GM12878 (cell line): ENCODE data around the gene CEP131. TPM values are rescaled to one million over a fixed set of nuclear protein-coding genes. Genes with fewer than 3 reads are reported as not detected.

Source experiments
- ATAC-seq: fragments of 200-7000 bp; cut with Tn5 transposase; 3 replicates; pipeline ENCODE4 v1.9.1; 2020; ENCODE audit warnings: mild to moderate bottlenecking, moderate library complexity
- BruUV-seq: library from RNA; stranded (reverse); fragments of 400-500 nt; replicated peaks from 2 replicates; lab custom pipeline; 2021; lab: Mats Ljungman, UMichigan
- CTCF ChIA-PET: fragments of 300-600 bp; sonication (Branson Sonifier 250); formaldehyde crosslinking; extraction: SDS; loops from one replicate; lab custom pipeline; 2021; ENCODE audit warnings: inconsistent platforms; lab: Yijun Ruan, JAX
- POLR2A ChIA-PET: fragments of 350-600 bp; formaldehyde crosslinking; extraction: SDS; loops from one replicate; lab custom pipeline; 2021; ENCODE audit warnings: inconsistent platforms; lab: Charles Lee
- RAD21 ChIA-PET: fragments of 300-600 bp; sonication (Branson Sonifier 250); formaldehyde crosslinking; loops from one replicate; lab custom pipeline; 2023; ENCODE audit warnings: antibody characterized with exemption; ENCODE audit not compliant: unreplicated experiment; lab: Charles Lee
- SMC1A ChIA-PET: fragments of 300-600 bp; sonication (Branson Sonifier 250); formaldehyde crosslinking; loops from one replicate; lab custom pipeline; 2023; ENCODE audit not compliant: unreplicated experiment, uncharacterized antibody; lab: Charles Lee
- DNase-seq: peaks from one replicate; pipeline ENCODE4 v3.0.0-alpha.2; 2011; ENCODE audit warnings: low read depth, low spot score
- FAIRE-seq: peaks from 3 replicates; lab custom pipeline; 2011; peaks lifted over from hg19 to GRCh38; lab: Jason Lieb, UNC
- H2AFZ ChIP-seq: 2 replicates; pipeline ENCODE4 v1.6.0; 2011; ENCODE audit warnings: low read depth, low read length, control low read depth; ENCODE audit not compliant: control insufficient read depth
- H3K27ac ChIP-seq: 2 replicates; pipeline ENCODE4 v1.5.1; 2011; ENCODE audit warnings: control low read depth; ENCODE audit not compliant: control insufficient read depth, insufficient read depth
- H3K27me3 ChIP-seq, 2 experiments: replicated peaks in 1 of 2; 2 replicates each; pipeline versions ENCODE4 v1.6.0 to v1.6.1; 2011; ENCODE audit warnings: low read length in 1 of 2; ENCODE audit not compliant: control insufficient read depth in 2 of 2, insufficient read depth in 2 of 2
- H3K36me3 ChIP-seq, 2 experiments: 2 replicates each; pipeline ENCODE4 v1.5.1; 2011; ENCODE audit warnings: low read length in 1 of 2; ENCODE audit not compliant: control insufficient read depth in 2 of 2, insufficient read depth in 2 of 2
- H3K4me1 ChIP-seq: 2 replicates; pipeline ENCODE4 v1.6.1; 2011; ENCODE audit warnings: mild to moderate bottlenecking, low read length, moderate library complexity, mixed read lengths; ENCODE audit not compliant: control insufficient read depth, insufficient read depth
- H3K4me2 ChIP-seq: 2 replicates; pipeline ENCODE4 v1.6.0; 2011; ENCODE audit warnings: control low read depth; ENCODE audit not compliant: control insufficient read depth, insufficient read depth
- H3K4me3 ChIP-seq: fragments of 200-600 bp; sonication (generic); 2 replicates; pipeline ENCODE4 v1.5.1; 2016
- H3K79me2 ChIP-seq: 2 replicates; pipeline ENCODE4 v1.6.0; 2011; ENCODE audit warnings: low read length; ENCODE audit not compliant: control insufficient read depth, insufficient read depth
- H3K9ac ChIP-seq: 2 replicates; pipeline ENCODE4 v1.8.0; 2011; ENCODE audit warnings: low read length, control low read depth, mixed read lengths; ENCODE audit not compliant: control insufficient read depth, insufficient read depth
- H3K9me3 ChIP-seq: replicated peaks from 3 replicates; pipeline ENCODE4 v1.5.1; 2011; ENCODE audit warnings: mild to moderate bottlenecking, low read length; ENCODE audit not compliant: control insufficient read depth, insufficient read depth
- H4K20me1 ChIP-seq: 2 replicates; pipeline ENCODE4 v1.6.0; 2011; ENCODE audit not compliant: control insufficient read depth, insufficient read depth
- ATF7 ChIP-seq: fragments of 450-650 bp; IDR thresholded peaks from 2 replicates; pipeline ENCODE4 v1.6.1; 2016; ENCODE audit warnings: low read depth, mild to moderate bottlenecking
- CBX3 ChIP-seq: fragments of 200-600 bp; sonication (generic); IDR thresholded peaks from 2 replicates; pipeline ENCODE4 v1.6.1; 2016; ENCODE audit warnings: low read depth, borderline replicate concordance
- CBX5 ChIP-seq: sonication (generic); IDR thresholded peaks from 2 replicates; pipeline ENCODE4 v1.6.1; 2016; ENCODE audit warnings: low read depth, moderate library complexity, mild to moderate bottlenecking, inconsistent platforms
- CTCF ChIP-seq, 3 experiments: IDR thresholded peaks in 2 of 3; conservative IDR thresholded peaks in 1 of 3; 2 replicates each; pipeline ENCODE4 v1.5.1; 2011; ENCODE audit warnings: low read depth in 3 of 3, low read length in 3 of 3, mild to moderate bottlenecking in 3 of 3, control low read depth in 2 of 3, moderate library complexity in 2 of 3, inconsistent platforms in 1 of 3, mixed read lengths in 1 of 3; ENCODE audit not compliant: control insufficient read depth in 2 of 3, insufficient read depth in 1 of 3; ENCODE audit errors: extremely low read depth in 1 of 3
- ESRRA ChIP-seq: IDR thresholded peaks from 2 replicates; pipeline ENCODE4 v1.6.1; 2012; ENCODE audit warnings: mild to moderate bottlenecking, low read length, improper control_type of control experiment
- ETV6 ChIP-seq, 2 experiments: fragments of 450-650 bp in 1 of 2; IDR thresholded peaks in 1 of 2; conservative IDR thresholded peaks in 1 of 2; 2 replicates each; pipeline ENCODE4 v1.6.1; 2014; ENCODE audit warnings: antibody characterized with exemption in 1 of 2, borderline replicate concordance in 1 of 2, low read depth in 1 of 2, mild to moderate bottlenecking in 1 of 2, moderate library complexity in 1 of 2
- FOXM1 ChIP-seq: IDR thresholded peaks from 2 replicates; pipeline ENCODE4 v1.6.1; 2012; ENCODE audit warnings: low read depth, mild to moderate bottlenecking, inconsistent platforms, low read length, moderate library complexity
- MEF2A ChIP-seq: IDR thresholded peaks from 2 replicates; pipeline ENCODE4 v1.6.1; 2011; ENCODE audit warnings: low read depth, mild to moderate bottlenecking, low read length, moderate library complexity; ENCODE audit not compliant: insufficient read depth
- NFIC ChIP-seq: IDR thresholded peaks from 2 replicates; pipeline ENCODE4 v1.6.1; 2012; ENCODE audit warnings: low read depth, mild to moderate bottlenecking, inconsistent platforms, low read length, moderate library complexity
- RAD21 ChIP-seq: IDR thresholded peaks from 2 replicates; pipeline ENCODE4 v1.6.1; 2011; ENCODE audit warnings: mild to moderate bottlenecking, low read depth, low read length, moderate library complexity; ENCODE audit not compliant: insufficient read depth
- RBBP5 ChIP-seq: fragments of 200-600 bp; sonication (generic); conservative IDR thresholded peaks from 2 replicates; pipeline ENCODE4 v1.6.1; 2016
- RELA ChIP-seq: fragments of 450-650 bp; IDR thresholded peaks from 2 replicates; pipeline ENCODE4 v1.8.0; 2014; ENCODE audit warnings: borderline replicate concordance; ENCODE audit not compliant: partially characterized antibody
- RFX5 ChIP-seq: IDR thresholded peaks from 2 replicates; pipeline ENCODE4 v1.6.1; 2011; ENCODE audit warnings: low read depth, low read length, improper control_type of control experiment
- TCF12 ChIP-seq: IDR thresholded peaks from 2 replicates; pipeline ENCODE4 v1.6.1; 2011; ENCODE audit warnings: low read depth, mild to moderate bottlenecking, low read length
- YBX1 ChIP-seq: fragments of 450-650 bp; IDR thresholded peaks from 2 replicates; pipeline ENCODE4 v1.6.1; 2016; ENCODE audit warnings: antibody characterized with exemption
- ZBTB4 ChIP-seq: fragments of 450-650 bp; formaldehyde crosslinking; IDR thresholded peaks from 2 replicates; pipeline ENCODE4 v1.4.0; 2022; ENCODE audit warnings: mild to moderate bottlenecking, moderate library complexity
- ZNF217 ChIP-seq: fragments of 450-650 bp; IDR thresholded peaks from 2 replicates; pipeline ENCODE4 v1.6.1; 2017; ENCODE audit warnings: antibody characterized with exemption, mild to moderate bottlenecking
- ZNF622 ChIP-seq: fragments of 450-650 bp; IDR thresholded peaks from 2 replicates; pipeline ENCODE4 v1.6.1; 2017; ENCODE audit warnings: mild to moderate bottlenecking, inconsistent platforms
- ZZZ3 ChIP-seq: IDR thresholded peaks from 2 replicates; pipeline ENCODE4 v1.6.1; 2011; ENCODE audit warnings: low read depth; ENCODE audit not compliant: control insufficient read depth, insufficient read length
- WGBS: methylation state at CpG from one replicate; pipeline ENCODE4 v1.1.6; 2016; ENCODE audit warnings: low lambda C conversion rate; ENCODE audit not compliant: insufficient replicate concordance, insufficient coverage; ENCODE audit errors: missing lambda C conversion rate; 5-methylcytosine and 5-hydroxymethylcytosine counted together
- in situ Hi-C: fragments of 300-500 bp; cut with MboI; formaldehyde crosslinking; loops from 9 replicates; pipeline ENCODE4 v1.14.3; 2018; ENCODE audit warnings: mixed read lengths
- intact Hi-C: fragments of 100-400 bp; cut with micrococcal nuclease; formaldehyde crosslinking; loops from one replicate; pipeline ENCODE4 v1.14.2; 2022; ENCODE audit not compliant: unreplicated experiment
- polyA plus RNA-seq, 11 experiments: library from polyadenylated mRNA; depleted of rRNA in 4 of 11; unstranded in 6 of 11; stranded (reverse) in 5 of 11; fragments of >200 nt; fragmentation: Nextera tagmentation in 4 of 11; fragmentation: Illumina TruSeq in 1 of 11; extraction: Ambion mirVana in 4 of 11; extraction: Trizol in 1 of 11; gene quantifications; 1 replicate in 1 of 11; 2 replicates in 10 of 11; pipeline versions ENCODE4 v1.2.1 to v1.2.3, GENCODE V29; 2011 to 2016; ENCODE audit warnings: inconsistent platforms in 2 of 11, missing spikeins in 2 of 11, low read depth in 1 of 11
- total RNA-seq, 4 experiments: library from RNA; depleted of rRNA in 3 of 4; stranded (reverse); fragments of >200 nt in 3 of 4; fragmentation: Illumina TruSeq in 1 of 4; extraction: Trizol in 1 of 4; gene quantifications; 2 replicates each; pipeline versions ENCODE4 v1.2.1 to v1.2.3, GENCODE V29; 2013 to 2021

Gene CEP131
- total and polyA plus RNA-seq, 10 of the 15 experiments (the other 5 are each of a cell fraction or from before 2014, with no cell fraction given) = 0.05 to 17.3 (median 6.7) TPM

GRCh38 chr17:81148986-81149533 lies 73.7 kb downstream of the CEP131 start:
- H2AFZ ChIP-seq = no peak overlapping the region
- POLR2A ChIA-PET = no interaction called here
- BruUV-seq = no TSS peak
- ATAC-seq = no peak
- no peaks in the 10 kb centered on the region for H3K4me1 ChIP-seq
- no peaks in the 10 kb centered on the region for H4K20me1 ChIP-seq
- CTCF ChIA-PET = no interaction called here
- no peak overlapping the region for H3K4me2 ChIP-seq
- RAD21 ChIA-PET = no interaction called here
- SMC1A ChIA-PET = no interaction called here
- no peak overlapping the region for H3K9ac ChIP-seq
- no peak for TF ChIP-seq TCF12
- no peak for TF ChIP-seq FOXM1
- TF ChIP-seq ZNF622 = no peak
- TF ChIP-seq ATF7 = no peak
- TF ChIP-seq CBX5 = no peak
- TF ChIP-seq RAD21 = no peak
- no peak for TF ChIP-seq MEF2A
- no peak for TF ChIP-seq CTCF (IDR thresholded peaks at IDR 0.05 in 2 of 3, conservative IDR thresholded peaks at IDR 0.05 in 1 of 3; ENCODE audit: control insufficient read depth in 2 of 3, extremely low read depth in 1 of 3, insufficient read depth in 1 of 3, low read depth in 3 of 3, low read length in 3 of 3)
- no peak for TF ChIP-seq ZBTB4
- TF ChIP-seq RFX5 = no peak
- no peak for TF ChIP-seq RELA
- TF ChIP-seq NFIC = no peak
- TF ChIP-seq CBX3 = no peak
- TF ChIP-seq ETV6 (conservative IDR thresholded peaks at IDR 0.05 in 1 of 2, IDR thresholded peaks at IDR 0.05 in 1 of 2; ENCODE audit: borderline replicate concordance in 1 of 2, low read depth in 1 of 2) = no peak
- TF ChIP-seq ZZZ3 = no peak
- no peak for TF ChIP-seq RBBP5
- TF ChIP-seq ZNF217 = no peak
- no peak for TF ChIP-seq YBX1
- TF ChIP-seq ESRRA = no peak
- TF ChIP-seq, all 136 proteins: peak for 0
- intact Hi-C loops (no loop called here), in situ Hi-C loops (loop anchor here (5.0 to 25.0 kb wide), 2 partner anchors 93 to 338 kb away; no protein-coding TSS in a partner anchor)
- Histone ChIP-seq H3K27me3 (no peaks in the 10 kb centered on the region), H3K27ac (no peak overlapping the region), H3K79me2 (no peaks in the 10 kb centered on the region), H3K4me3 (no peak overlapping the region), H3K36me3 (no peaks in the 10 kb centered on the region), H3K9me3 (no peaks in the 10 kb centered on the region)
- FAIRE-seq (no peak), DNase-seq (no peak)
- WGBS = 38% methylated on average over 12 of the region's 14 CpGs
